ENCODE data around the gene COX5A.

The COX5A gene

GRCh38 chr15:74904190-74904805 lies 33.6 kb downstream of the COX5A start:
- TF ChIP-seq EZH2 (IDR thresholded peaks at IDR 0.05; ENCODE audit: borderline replicate concordance, low read length) (no peak), CTCF (IDR thresholded peaks at IDR 0.05; ENCODE audit: low read length) (no peak)
- H3K4me1 ChIP-seq (ENCODE audit: insufficient read depth, low read length, severe bottlenecking): peaks cover 38% of the 10 kb centered on the region
- H2AFZ ChIP-seq (ENCODE audit: low read length): no peak overlapping the region
- peak overlapping the region; percentile 92; the same call in 1 of the 2 replicates for H3K9ac ChIP-seq (ENCODE audit: low read length)
- H3K9me3 ChIP-seq (ENCODE audit: low read length): no peaks in the 10 kb centered on the region
- peak overlapping the region; percentile 73 for H3K27ac ChIP-seq (ENCODE audit: low read depth, low read length, poor library complexity, severe bottlenecking)
- H3K4me3 ChIP-seq (ENCODE audit: low read depth, low read length, poor library complexity, severe bottlenecking): no peak overlapping the region
- no peaks in the 10 kb centered on the region for H4K20me1 ChIP-seq (ENCODE audit: insufficient read depth, low read length)
- H3F3A ChIP-seq (ENCODE audit: insufficient read depth, low read length): no peaks in the 10 kb centered on the region; the same call in 1 of the 2 replicates
- H3K79me2 ChIP-seq (ENCODE audit: insufficient read depth, low read length): peaks cover 7% of the 10 kb centered on the region; the same call in 1 of the 2 replicates
- no peaks in the 10 kb centered on the region for H3K27me3 ChIP-seq (ENCODE audit: insufficient read depth, low read length)
- peak overlapping the region; percentile 98; the same call in 1 of the 2 replicates for H3K4me2 ChIP-seq (ENCODE audit: low read length)
- H3K9me2 ChIP-seq (ENCODE audit: low read depth, low read length): no peaks in the 10 kb centered on the region
- peaks cover 54% of the 10 kb centered on the region for H3K36me3 ChIP-seq (ENCODE audit: insufficient read depth, low read length)

GRCh38 chr15:74903676-74904075 lies 34.2 kb downstream of the COX5A start:
- Histone ChIP-seq H3K4me1 (ENCODE audit: insufficient read depth, low read length, severe bottlenecking) (peaks cover 38% of the 10 kb centered on the region), H3K9me2 (ENCODE audit: low read depth, low read length) (no peaks in the 10 kb centered on the region), H3K4me3 (ENCODE audit: low read depth, low read length, poor library complexity, severe bottlenecking) (no peak overlapping the region), H2AFZ (ENCODE audit: low read length) (no peak overlapping the region), H3K27me3 (ENCODE audit: insufficient read depth, low read length) (no peaks in the 10 kb centered on the region), H3K36me3 (ENCODE audit: insufficient read depth, low read length) (peaks cover 60% of the 10 kb centered on the region), H3K9me3 (ENCODE audit: low read length) (no peaks in the 10 kb centered on the region), H3K79me2 (ENCODE audit: insufficient read depth, low read length) (peaks cover 7% of the 10 kb centered on the region; the same call in 1 of the 2 replicates), H3K27ac (ENCODE audit: low read depth, low read length, poor library complexity, severe bottlenecking) (peak overlapping the region; percentile 73), H4K20me1 (ENCODE audit: insufficient read depth, low read length) (no peaks in the 10 kb centered on the region), H3K9ac (ENCODE audit: low read length) (no peak overlapping the region; the same call in 1 of the 2 replicates), H3K4me2 (ENCODE audit: low read length) (no peak overlapping the region; the same call in 1 of the 2 replicates), H3F3A (ENCODE audit: insufficient read depth, low read length) (no peaks in the 10 kb centered on the region; the same call in 1 of the 2 replicates)
- no peak for TF ChIP-seq EZH2 (IDR thresholded peaks at IDR 0.05; ENCODE audit: borderline replicate concordance, low read length)
- no peak for TF ChIP-seq CTCF (IDR thresholded peaks at IDR 0.05; ENCODE audit: low read length)

GRCh38 chr15:74902295-74903075 lies 35.4 kb downstream of the COX5A start:
- H3K4me1 ChIP-seq (ENCODE audit: insufficient read depth, low read length, severe bottlenecking): peaks cover 36% of the 10 kb centered on the region
- H3K9me3 ChIP-seq (ENCODE audit: low read length): no peaks in the 10 kb centered on the region
- no peak overlapping the region for H3K4me2 ChIP-seq (ENCODE audit: low read length)
- H3K4me3 ChIP-seq (ENCODE audit: low read depth, low read length, poor library complexity, severe bottlenecking): no peak overlapping the region
- H3F3A ChIP-seq (ENCODE audit: insufficient read depth, low read length): no peaks in the 10 kb centered on the region; the same call in 1 of the 2 replicates
- no peak overlapping the region for H3K9ac ChIP-seq (ENCODE audit: low read length)
- peaks cover 7% of the 10 kb centered on the region; the same call in 1 of the 2 replicates for H3K79me2 ChIP-seq (ENCODE audit: insufficient read depth, low read length)
- no peak overlapping the region for H2AFZ ChIP-seq (ENCODE audit: low read length)
- peaks cover 68% of the 10 kb centered on the region for H3K36me3 ChIP-seq (ENCODE audit: insufficient read depth, low read length)
- H3K27ac ChIP-seq (ENCODE audit: low read depth, low read length, poor library complexity, severe bottlenecking): peak overlapping the region; percentile 73
- TF ChIP-seq CTCF (IDR thresholded peaks at IDR 0.05; ENCODE audit: low read length) (no peak), EZH2 (IDR thresholded peaks at IDR 0.05; ENCODE audit: borderline replicate concordance, low read length) (no peak)
- H3K27me3 ChIP-seq (ENCODE audit: insufficient read depth, low read length): no peaks in the 10 kb centered on the region
- no peaks in the 10 kb centered on the region for H4K20me1 ChIP-seq (ENCODE audit: insufficient read depth, low read length)
- no peaks in the 10 kb centered on the region for H3K9me2 ChIP-seq (ENCODE audit: low read depth, low read length)
